Activated CD4-positive, alpha-beta T cell treated with anti-CD3 and anti-CD28 coated beads, Interleukin-2, amount 50 U/mL, for 24 hours (primary cell): ENCODE results near the gene RNF14.
"Not testable (repeated sequence)": the region's sequence is repeated elsewhere in the genome, so short reads cannot be mapped to it uniquely, and the experiment has no call there.

Experiments
- DNase-seq, 2 donors: peaks; one replicate each; pipeline ENCODE4 v3.0.0-alpha.2; 2020; ENCODE audit warnings: low read depth in 1 of 2, low spot score in 1 of 2

The RNF14 gene

GRCh38 chr5:141968914-141969608 lies at the start of gene RNF14:
RNF14 (plus strand) TSS chr5:141969105; CDS start chr5:141973589, 4,484 bp downstream.
- DNase-seq: peak; percentile 80 to 89

- DNase-seq: no peak
These were observed 49.4 kb upstream of the RNF14 start for GRCh38 chr5:141919218-141920119.

GRCh38 chr5:141920771-141921170 lies 48.1 kb upstream of the RNF14 start:
- DNase-seq: no peak

- not testable (repeated sequence) for DNase-seq
These were observed 46.0 kb upstream of the RNF14 start for GRCh38 chr5:141922827-141923447.

GRCh38 chr5:141923448-141924313 lies 45.2 kb upstream of the RNF14 start, which contains the start of gene DELE1:
DELE1 (plus strand) TSS chr5:141923871; CDS start chr5:141923942, 71 bp downstream.
- DNase-seq: peak; percentile 82 to 95

- no peak for DNase-seq
These were observed 42.5 kb upstream of the RNF14 start for GRCh38 chr5:141926434-141926833.

- no peak for DNase-seq
These were observed 40.9 kb upstream of the RNF14 start for GRCh38 chr5:141928051-141928450.

- DNase-seq: no peak
These were observed 39.4 kb upstream of the RNF14 start for GRCh38 chr5:141929398-141930058.

- DNase-seq: no peak
These were observed 37.2 kb upstream of the RNF14 start for GRCh38 chr5:141931694-141932093.

GRCh38 chr5:141933151-141933550 lies 35.8 kb upstream of the RNF14 start:
- DNase-seq: no peak

- DNase-seq: no peak
These were observed 34.6 kb upstream of the RNF14 start for GRCh38 chr5:141934099-141934844.

GRCh38 chr5:141935538-141935937 lies 33.4 kb upstream of the RNF14 start:
- DNase-seq: no peak

GRCh38 chr5:141940695-141941271 lies 28.1 kb upstream of the RNF14 start:
- DNase-seq: no peak

- DNase-seq: no peak
These were observed 27.6 kb upstream of the RNF14 start for GRCh38 chr5:141941307-141941706.

- no peak for DNase-seq
These were observed 27.1 kb upstream of the RNF14 start for GRCh38 chr5:141941779-141942178.

- DNase-seq: no peak
These were observed 26.6 kb upstream of the RNF14 start for GRCh38 chr5:141942185-141942857.

GRCh38 chr5:141944076-141944475 lies 24.8 kb upstream of the RNF14 start:
- DNase-seq: no peak

GRCh38 chr5:141945511-141946051 lies 23.3 kb upstream of the RNF14 start:
- DNase-seq: no peak
